Measurements from ENCODE around the gene REG1B. TPM values are rescaled to one million over a fixed set of nuclear protein-coding genes. Genes with fewer than 3 reads are reported as not detected.

REG1B gene
- total and polyA plus RNA-seq, 2 donors (not counting 3 experiments of a cell fraction or from before 2014, with no cell fraction given): not detected

GRCh38 chr2:79083597-79084251, 4.1 kb downstream of the REG1B start:
- no peaks in the 10 kb centered on the region for H3K4me1 ChIP-seq (ENCODE audit: control insufficient read depth, extremely low read depth, insufficient read depth, low read length)
- H3K9me1 ChIP-seq (replicated peaks; ENCODE audit: control insufficient read depth, extremely low read depth, insufficient read depth, low read length): no peaks in the 10 kb centered on the region
- H3K4me2 ChIP-seq (ENCODE audit: insufficient read depth, low read length): no peak overlapping the region
- H3K27me3 ChIP-seq (ENCODE audit: control insufficient read depth in 2 of 2, insufficient read depth in 2 of 2, low read length in 2 of 2): no peaks in the 10 kb centered on the region
- CTCF ChIA-PET: no interaction called here
- POLR2A ChIA-PET: no interaction called here
- no peaks in the 10 kb centered on the region for H4K20me1 ChIP-seq (replicated peaks; ENCODE audit: control insufficient read depth, extremely low read depth, insufficient read depth, low read length)
- dilution Hi-C loops (cut with MboI; ENCODE audit: extremely low pct_ligation_motif_present, low sequenced_read_pairs): no loop called here
- intact Hi-C loops (cut with micrococcal nuclease): no loop called here
- TF ChIP-seq EZH2 (IDR thresholded peaks at IDR 0.05; ENCODE audit: borderline replicate concordance, low read depth, low read length, severe bottlenecking): no peak
- TF ChIP-seq JUN (IDR thresholded peaks at IDR 0.05; ENCODE audit: borderline replicate concordance, insufficient read depth, insufficient read length, low read depth): no peak
- TF ChIP-seq FOS (IDR thresholded peaks at IDR 0.05; ENCODE audit: borderline replicate concordance, insufficient read depth, low read length): no peak
- TF ChIP-seq GATA2 (IDR thresholded peaks at IDR 0.05; ENCODE audit: insufficient read depth, insufficient read length, low read depth, low read length): no peak
- TF ChIP-seq POLR2AphosphoS5 (IDR thresholded peaks at IDR 0.05; ENCODE audit: insufficient read depth, low read depth, low read length): no peak
- TF ChIP-seq POLR2A (IDR thresholded peaks at IDR 0.05; ENCODE audit: low read depth, low read length): no peak
- TF ChIP-seq MAX (IDR thresholded peaks at IDR 0.05; ENCODE audit: insufficient read depth, insufficient read length): no peak
- TF ChIP-seq CTCF (IDR thresholded peaks at IDR 0.05; ENCODE audit: extremely low read depth in 1 of 2, insufficient read depth in 1 of 2, low read depth in 1 of 2, low read length in 2 of 2): no peak
- TF ChIP-seq MYC (IDR thresholded peaks at IDR 0.05; ENCODE audit: low read depth, low read length): no peak
- peaks cover 2% of the 10 kb centered on the region for H3K9me3 ChIP-seq (replicated peaks; ENCODE audit: control insufficient read depth, insufficient read depth, low read length)
- no peaks in the 10 kb centered on the region for H3K79me2 ChIP-seq (ENCODE audit: control insufficient read depth, insufficient read depth, low read length)
- H3K27ac ChIP-seq (ENCODE audit: insufficient read depth, low read depth, low read length): no peak overlapping the region
- no peak overlapping the region for H3K4me3 ChIP-seq (replicated peaks in 1 of 3; ENCODE audit: insufficient read depth in 1 of 3, low read depth in 1 of 3, low read length in 3 of 3)
- BruUV-seq (replicated peaks): no TSS peak
- DNase-seq (ENCODE audit: low read depth, low spot score) (no peak), FAIRE-seq (no peak)
- no peak overlapping the region for H2AFZ ChIP-seq (ENCODE audit: low read depth, low read length)
- H3K36me3 ChIP-seq (ENCODE audit: control insufficient read depth in 2 of 2, extremely low read depth in 1 of 2, insufficient read depth in 2 of 2, low read length in 2 of 2): no peaks in the 10 kb centered on the region
- no peak overlapping the region for H3K9ac ChIP-seq (replicated peaks; ENCODE audit: extremely low read depth, insufficient read depth, low read length)
